OCI-LY7 (cell line): Measurements from ENCODE around the gene SPEF1. TPM values are rescaled to one million over a fixed set of nuclear protein-coding genes. Genes with fewer than 3 reads are reported as not detected.

Experiments
- BruUV-seq: library from RNA; stranded (reverse); fragments of 400-500 nt; replicated peaks from 2 replicates; lab custom pipeline; 2021; lab: Mats Ljungman, UMichigan
- CTCF ChIA-PET: fragments of 300-600 bp; sonication (Branson Sonifier 250); formaldehyde crosslinking; loops from one replicate; lab custom pipeline; 2022; ENCODE audit warnings: antibody characterized with exemption; ENCODE audit not compliant: unreplicated experiment; lab: Charles Lee
- POLR2A ChIA-PET: fragments of 300-600 bp; sonication (Branson Sonifier 250); formaldehyde crosslinking; loops from one replicate; lab custom pipeline; 2022; ENCODE audit warnings: antibody characterized with exemption; lab: Charles Lee
- DNase-seq: peaks from one replicate; pipeline ENCODE4 v3.0.0-alpha.2; 2015; ENCODE audit warnings: low spot score
- H2AFZ ChIP-seq: fragments of 200-600 bp; sonication (generic), shearing (Covaris generic); 2 replicates; pipeline ENCODE4 v1.6.1; 2014; ENCODE audit warnings: mild to moderate bottlenecking, antibody characterized with exemption, low read length, moderate library complexity
- H3K27ac ChIP-seq: fragments of 200-600 bp; sonication (generic); 2 replicates; pipeline ENCODE4 v1.5.1; 2014; ENCODE audit warnings: mixed run types, low read depth, mild to moderate bottlenecking, moderate library complexity, low read length, inconsistent platforms; ENCODE audit not compliant: poor library complexity, severe bottlenecking
- H3K36me3 ChIP-seq: fragments of 200-600 bp; sonication (generic); 2 replicates; pipeline ENCODE4 v1.6.1; 2014; ENCODE audit warnings: mild to moderate bottlenecking, antibody characterized with exemption, low read length, moderate library complexity, mixed read lengths; ENCODE audit not compliant: insufficient read depth
- H3K4me1 ChIP-seq: fragments of 200-600 bp; sonication (generic); 2 replicates; pipeline ENCODE4 v1.5.1; 2014; ENCODE audit warnings: mild to moderate bottlenecking, low read length; ENCODE audit not compliant: insufficient read depth, poor library complexity, severe bottlenecking
- H3K4me2 ChIP-seq: fragments of 200-600 bp; sonication (generic); 2 replicates; pipeline ENCODE4 v1.6.1; 2014; ENCODE audit warnings: mild to moderate bottlenecking, low read length
- H3K4me3 ChIP-seq: fragments of 200-600 bp; sonication (generic); 2 replicates; pipeline ENCODE4 v1.5.1; 2014; ENCODE audit warnings: mild to moderate bottlenecking, low read depth, low read length; ENCODE audit not compliant: poor library complexity, severe bottlenecking
- H3K79me2 ChIP-seq: fragments of 200-600 bp; sonication (generic); 2 replicates; pipeline ENCODE4 v1.6.1; 2016; ENCODE audit warnings: low read depth, mild to moderate bottlenecking, low read length, moderate library complexity, mixed read lengths; ENCODE audit not compliant: insufficient read depth
- H3K9me2 ChIP-seq: fragments of 200-600 bp; sonication (generic); 2 replicates; pipeline ENCODE4 v1.6.1; 2016; ENCODE audit warnings: mild to moderate bottlenecking, low read length, mixed read lengths; ENCODE audit not compliant: insufficient read depth
- H3K9me3 ChIP-seq: fragments of 200-600 bp; sonication (generic); 2 replicates; pipeline ENCODE4 v1.6.1; 2014; ENCODE audit warnings: mild to moderate bottlenecking, mixed run types, low read length, mixed read lengths
- H4K20me1 ChIP-seq: fragments of 200-600 bp; sonication (generic); 2 replicates; pipeline ENCODE4 v1.6.1; 2014; ENCODE audit warnings: mild to moderate bottlenecking, antibody characterized with exemption, low read length, moderate library complexity, mixed read lengths; ENCODE audit not compliant: insufficient read depth
- CTCF ChIP-seq: fragments of 200-600 bp; sonication (generic); conservative IDR thresholded peaks from 2 replicates; pipeline ENCODE4 v1.5.1; 2014; ENCODE audit warnings: mild to moderate bottlenecking, antibody characterized with exemption, low read length, moderate library complexity, mixed read lengths
- EZH2phosphoT487 ChIP-seq: fragments of 200-600 bp; sonication (generic); IDR thresholded peaks from 2 replicates; pipeline ENCODE4 v1.6.1; 2018; ENCODE audit warnings: low read depth, borderline replicate concordance, mild to moderate bottlenecking, mixed run types, antibody characterized with exemption, low read length, moderate library complexity, mixed read lengths
- intact Hi-C: fragments of 100-400 bp; cut with micrococcal nuclease; formaldehyde crosslinking; loops from one replicate; pipeline ENCODE4 v1.10.0; 2022; ENCODE audit not compliant: unreplicated experiment
- total RNA-seq, 2 experiments: library from RNA; depleted of rRNA in 1 of 2; stranded (reverse); fragments of >200 nt in 1 of 2; shearing (Covaris generic) in 1 of 2; gene quantifications; 2 replicates each; pipeline ENCODE4 v1.2.3, GENCODE V29; 2014 to 2022

The SPEF1 gene
- total RNA-seq, 2 experiments from 2014 or later, result 0.09 to 0.27 TPM

- no peaks in the 10 kb centered on the region for H3K36me3 ChIP-seq
- H3K4me2 ChIP-seq, result no peak overlapping the region
These were observed 42.9 kb downstream of the SPEF1 start for GRCh38 chr20:3738111-3739053.

DNA sequence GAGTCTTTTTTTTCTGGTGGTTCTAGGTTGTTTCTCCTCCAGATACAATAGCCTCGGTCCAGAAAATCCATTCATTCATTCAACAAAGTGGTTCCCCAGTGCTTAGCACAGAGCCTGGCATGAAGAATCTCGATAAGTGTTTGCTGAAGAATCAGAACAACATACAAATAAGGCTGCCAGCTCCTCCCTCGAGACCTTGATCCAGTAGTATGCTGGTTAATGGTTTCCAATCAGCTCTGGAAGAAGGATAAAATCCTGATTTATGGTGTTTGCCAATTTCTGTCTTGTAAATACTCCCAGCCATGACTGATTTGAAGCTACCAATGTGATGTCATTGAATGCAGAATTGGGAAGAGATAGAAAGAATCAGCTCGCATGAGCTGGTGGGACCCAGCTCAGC lies 45.5 kb downstream of the SPEF1 start:
- no peaks in the 10 kb centered on the region for H3K9me2 ChIP-seq
- no peak for DNase-seq
- no peak for TF ChIP-seq EZH2phosphoT487
- TF ChIP-seq CTCF, result no peak
- BruUV-seq, result no TSS peak
- H3K36me3 ChIP-seq, result no peaks in the 10 kb centered on the region
- H4K20me1 ChIP-seq, result no peaks in the 10 kb centered on the region
- ChIA-PET POLR2A (no interaction called here), CTCF (interaction anchor here (0.6 kb wide), 1 partner anchor 1155 kb away, joined by 3 read pairs; no protein-coding TSS in a partner anchor)
- H3K4me2 ChIP-seq, result no peak overlapping the region
- no peaks in the 10 kb centered on the region for H3K9me3 ChIP-seq
- H3K4me3 ChIP-seq, result no peak overlapping the region
- no peak overlapping the region for H3K27ac ChIP-seq
- no peak overlapping the region for H2AFZ ChIP-seq
- no peaks in the 10 kb centered on the region for H3K79me2 ChIP-seq
- H3K4me1 ChIP-seq, result no peaks in the 10 kb centered on the region
- intact Hi-C loops, result no loop called here

More at GRCh38 chr20:3738111-3739053, 42.9 kb downstream of the SPEF1 start:
- H4K20me1 ChIP-seq, result no peaks in the 10 kb centered on the region
- no peaks in the 10 kb centered on the region for H3K4me1 ChIP-seq
- POLR2A ChIA-PET, result no interaction called here
- no peak overlapping the region for H3K4me3 ChIP-seq
- CTCF ChIA-PET, result no interaction called here
- intact Hi-C loops, result no loop called here
- H3K27ac ChIP-seq, result no peak overlapping the region
- no peaks in the 10 kb centered on the region for H3K9me2 ChIP-seq
- H3K9me3 ChIP-seq, result no peaks in the 10 kb centered on the region
- no TSS peak for BruUV-seq
- no peak overlapping the region for H2AFZ ChIP-seq
- H3K79me2 ChIP-seq, result no peaks in the 10 kb centered on the region
- no peak for DNase-seq
- no peak for TF ChIP-seq EZH2phosphoT487

GRCh38 chr20:3734111-3734843 lies 47.0 kb downstream of the SPEF1 start:
- DNase-seq, result no peak
- POLR2A ChIA-PET, result no interaction called here
- no peaks in the 10 kb centered on the region for H3K9me2 ChIP-seq
- no peaks in the 10 kb centered on the region for H4K20me1 ChIP-seq
- no peak overlapping the region for H3K4me3 ChIP-seq
- H3K4me1 ChIP-seq, result no peaks in the 10 kb centered on the region
- H3K9me3 ChIP-seq, result no peaks in the 10 kb centered on the region
- no peak overlapping the region for H3K27ac ChIP-seq
- no peak overlapping the region for H2AFZ ChIP-seq
- CTCF ChIA-PET, result no interaction called here
- TF ChIP-seq CTCF (no peak), EZH2phosphoT487 (no peak)
- H3K4me2 ChIP-seq, result no peak overlapping the region
- no TSS peak for BruUV-seq
- H3K36me3 ChIP-seq, result no peaks in the 10 kb centered on the region
- H3K79me2 ChIP-seq, result no peaks in the 10 kb centered on the region
- intact Hi-C loops, result no loop called here
